ENCODE results near the gene PLEKHA7.

Gene PLEKHA7

GRCh38 chr11:16800382-16800781 is 213.8 kb downstream of the PLEKHA7 start:
- Histone ChIP-seq H3K27me3 (ENCODE audit: insufficient read depth, low read length) (no peaks in the 10 kb centered on the region), H3K4me3 (ENCODE audit: low read length) (no peak overlapping the region), H3K9me3 (ENCODE audit: insufficient read depth, low read depth, low read length) (no peaks in the 10 kb centered on the region), H3K4me1 (ENCODE audit: insufficient read depth, low read length) (no peaks in the 10 kb centered on the region), H3K27ac (ENCODE audit: low read depth, low read length) (no peak overlapping the region), H3K9ac (ENCODE audit: low read depth, low read length) (no peak overlapping the region), H3K36me3 (ENCODE audit: insufficient read depth, low read length) (no peaks in the 10 kb centered on the region)

- Histone ChIP-seq H3K27me3 (ENCODE audit: insufficient read depth, low read length) (no peaks in the 10 kb centered on the region), H3K27ac (ENCODE audit: low read depth, low read length) (no peak overlapping the region), H3K9me3 (ENCODE audit: insufficient read depth, low read depth, low read length) (no peaks in the 10 kb centered on the region), H3K4me1 (ENCODE audit: insufficient read depth, low read length) (no peaks in the 10 kb centered on the region), H3K36me3 (ENCODE audit: insufficient read depth, low read length) (no peaks in the 10 kb centered on the region), H3K4me3 (ENCODE audit: low read length) (no peak overlapping the region), H3K9ac (ENCODE audit: low read depth, low read length) (no peak overlapping the region)
These were observed 214.3 kb downstream of the PLEKHA7 start for GRCh38 chr11:16799890-16800289.

- Histone ChIP-seq H3K4me1 (ENCODE audit: insufficient read depth, low read length) (no peaks in the 10 kb centered on the region), H3K4me3 (ENCODE audit: low read length) (no peak overlapping the region), H3K9ac (ENCODE audit: low read depth, low read length) (no peak overlapping the region), H3K27me3 (ENCODE audit: insufficient read depth, low read length) (no peaks in the 10 kb centered on the region), H3K9me3 (ENCODE audit: insufficient read depth, low read depth, low read length) (no peaks in the 10 kb centered on the region), H3K27ac (ENCODE audit: low read depth, low read length) (no peak overlapping the region), H3K36me3 (ENCODE audit: insufficient read depth, low read length) (no peaks in the 10 kb centered on the region)
- WGBS = no CpG with 5 or more reads among the region's 1 CpG
These were observed 215.0 kb downstream of the PLEKHA7 start for GRCh38 chr11:16799221-16799620.

GRCh38 chr11:16797776-16798175 is 216.4 kb downstream of the PLEKHA7 start:
- no peaks in the 10 kb centered on the region for H3K36me3 ChIP-seq (ENCODE audit: insufficient read depth, low read length)
- no peak overlapping the region for H3K27ac ChIP-seq (ENCODE audit: low read depth, low read length)
- H3K27me3 ChIP-seq (ENCODE audit: insufficient read depth, low read length) = no peaks in the 10 kb centered on the region
- no peaks in the 10 kb centered on the region for H3K4me1 ChIP-seq (ENCODE audit: insufficient read depth, low read length)
- H3K9ac ChIP-seq (ENCODE audit: low read depth, low read length) = peak overlapping the region; percentile 8; the same call in 1 of the 2 replicates
- no peak overlapping the region for H3K4me3 ChIP-seq (ENCODE audit: low read length)
- 85% methylated on average over 2 of the region's 3 CpGs for WGBS
- H3K9me3 ChIP-seq (ENCODE audit: insufficient read depth, low read depth, low read length) = no peaks in the 10 kb centered on the region

DNA sequence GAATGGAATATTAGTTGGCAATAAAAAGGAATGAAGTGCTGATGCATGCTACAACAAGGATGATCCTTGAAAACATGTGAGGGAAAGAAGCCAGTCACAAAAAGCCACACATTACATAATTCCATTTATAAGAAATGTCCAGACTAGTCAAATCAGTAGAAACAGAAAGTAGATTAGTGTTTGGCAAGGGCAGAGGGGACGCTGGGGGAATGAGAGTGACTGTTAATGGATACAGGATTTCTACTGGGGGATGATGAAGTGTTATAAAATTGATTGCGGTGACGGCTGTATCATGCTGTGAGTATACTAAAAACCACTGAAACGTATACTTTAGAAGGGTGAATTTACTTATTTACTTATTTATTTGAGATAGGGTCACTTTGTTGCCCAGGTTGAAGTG is 217.9 kb downstream of the PLEKHA7 start:
- no peaks in the 10 kb centered on the region for H3K4me1 ChIP-seq (ENCODE audit: insufficient read depth, low read length)
- no peak overlapping the region for H3K9ac ChIP-seq (ENCODE audit: low read depth, low read length)
- H3K27ac ChIP-seq (ENCODE audit: low read depth, low read length) = no peak overlapping the region
- H3K36me3 ChIP-seq (ENCODE audit: insufficient read depth, low read length) = no peaks in the 10 kb centered on the region
- WGBS = 92% methylated on average over 4 of the region's 4 CpGs
- no peaks in the 10 kb centered on the region for H3K27me3 ChIP-seq (ENCODE audit: insufficient read depth, low read length)
- H3K9me3 ChIP-seq (ENCODE audit: insufficient read depth, low read depth, low read length) = no peaks in the 10 kb centered on the region
- no peak overlapping the region for H3K4me3 ChIP-seq (ENCODE audit: low read length)

DNA sequence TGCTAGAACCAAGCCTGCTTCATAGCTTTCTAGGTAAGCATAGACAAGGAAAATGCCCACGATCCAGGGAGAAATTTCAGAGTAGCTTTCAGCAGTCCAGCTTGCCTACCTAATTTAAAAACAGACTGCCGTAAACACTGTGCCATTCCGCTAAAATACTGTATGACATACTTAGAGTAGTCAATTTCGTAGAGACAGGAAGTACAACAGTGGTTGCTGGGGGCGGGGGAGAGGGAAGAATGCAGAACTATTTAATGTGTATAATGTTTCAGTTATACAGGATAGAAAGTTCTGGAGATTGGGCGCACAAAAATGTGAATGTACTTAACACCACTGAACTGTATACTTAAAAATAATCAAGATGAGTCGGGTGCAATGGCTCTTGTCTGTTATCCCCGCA is 219.1 kb downstream of the PLEKHA7 start:
- no peaks in the 10 kb centered on the region for H3K4me1 ChIP-seq (ENCODE audit: insufficient read depth, low read length)
- no peaks in the 10 kb centered on the region for H3K36me3 ChIP-seq (ENCODE audit: insufficient read depth, low read length)
- H3K27ac ChIP-seq (ENCODE audit: low read depth, low read length) = no peak overlapping the region
- H3K9ac ChIP-seq (ENCODE audit: low read depth, low read length) = no peak overlapping the region
- no peaks in the 10 kb centered on the region for H3K27me3 ChIP-seq (ENCODE audit: insufficient read depth, low read length)
- H3K9me3 ChIP-seq (ENCODE audit: insufficient read depth, low read depth, low read length) = no peaks in the 10 kb centered on the region
- H3K4me3 ChIP-seq (ENCODE audit: low read length) = no peak overlapping the region
- WGBS = 94% methylated on average over 8 of the region's 8 CpGs

DNA sequence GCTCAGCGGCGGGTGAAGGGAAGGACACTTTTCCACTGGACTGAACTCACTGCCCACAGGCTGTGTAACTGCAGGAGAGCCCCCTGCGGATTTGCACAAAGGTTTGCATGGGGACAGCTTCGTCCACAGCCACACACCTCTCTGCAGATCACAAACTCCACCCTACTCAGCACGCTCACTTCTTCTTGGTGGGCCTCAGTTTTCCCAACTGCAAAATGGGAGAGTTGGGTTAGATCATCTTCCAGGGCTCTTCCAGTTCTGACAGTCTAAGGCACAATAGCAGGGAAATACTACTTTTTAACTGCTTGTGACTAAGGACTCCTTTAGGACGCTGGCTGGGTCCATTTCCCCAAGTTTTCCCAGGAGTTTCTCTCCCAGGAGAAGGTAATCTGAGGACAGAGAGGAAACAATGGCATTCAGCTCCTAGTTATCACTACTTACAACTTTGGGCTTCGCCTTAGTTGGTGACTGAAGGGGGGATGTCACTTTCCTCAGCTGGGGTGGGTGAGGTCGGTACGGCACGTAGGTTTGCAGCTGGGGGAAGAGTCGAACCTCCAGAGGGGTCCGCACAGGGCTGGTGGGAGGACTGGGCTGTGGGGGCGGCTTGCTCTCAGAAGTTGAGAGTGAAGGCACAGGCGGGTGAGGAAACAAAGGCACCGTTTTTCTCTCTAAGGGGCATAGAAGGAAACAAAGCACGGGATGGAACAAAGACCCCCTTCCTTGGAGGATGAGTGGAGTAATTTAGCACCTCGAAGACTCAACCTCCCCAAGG is 220.0 kb downstream of the PLEKHA7 start:
- H3K4me3 ChIP-seq (ENCODE audit: low read length) = no peak overlapping the region
- H3K4me1 ChIP-seq (ENCODE audit: insufficient read depth, low read length) = no peaks in the 10 kb centered on the region
- WGBS = 84% methylated on average over 15 of the region's 17 CpGs
- H3K9ac ChIP-seq (ENCODE audit: low read depth, low read length) = no peak overlapping the region
- no peaks in the 10 kb centered on the region for H3K27me3 ChIP-seq (ENCODE audit: insufficient read depth, low read length)
- no peak overlapping the region for H3K27ac ChIP-seq (ENCODE audit: low read depth, low read length)
- H3K36me3 ChIP-seq (ENCODE audit: insufficient read depth, low read length) = no peaks in the 10 kb centered on the region
- no peaks in the 10 kb centered on the region for H3K9me3 ChIP-seq (ENCODE audit: insufficient read depth, low read depth, low read length)

DNA sequence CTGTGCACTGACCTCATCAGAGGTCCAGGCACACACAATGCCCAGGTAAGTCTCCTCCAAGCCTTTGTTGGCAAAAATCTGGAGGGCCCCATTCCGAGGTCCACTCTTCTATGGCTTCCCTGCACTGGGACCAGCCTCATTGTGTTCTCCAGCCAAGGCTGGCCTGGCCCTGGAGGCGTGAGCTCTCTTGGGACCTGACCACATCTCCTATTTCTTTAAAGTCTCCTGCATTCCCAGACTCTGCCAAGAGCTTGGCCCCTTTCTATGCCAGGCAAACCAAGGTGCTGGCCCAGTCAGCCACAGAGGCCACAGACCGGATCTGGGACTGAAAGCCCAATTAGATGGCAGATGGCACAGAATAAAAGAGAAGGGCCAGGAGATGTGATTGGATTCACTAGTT is 220.7 kb downstream of the PLEKHA7 start:
- H3K9ac ChIP-seq (ENCODE audit: low read depth, low read length) = no peak overlapping the region
- H3K4me3 ChIP-seq (ENCODE audit: low read length) = no peak overlapping the region
- no peaks in the 10 kb centered on the region for H3K36me3 ChIP-seq (ENCODE audit: insufficient read depth, low read length)
- no peaks in the 10 kb centered on the region for H3K4me1 ChIP-seq (ENCODE audit: insufficient read depth, low read length)
- H3K27ac ChIP-seq (ENCODE audit: low read depth, low read length) = no peak overlapping the region
- H3K9me3 ChIP-seq (ENCODE audit: insufficient read depth, low read depth, low read length) = no peaks in the 10 kb centered on the region
- no peaks in the 10 kb centered on the region for H3K27me3 ChIP-seq (ENCODE audit: insufficient read depth, low read length)
- 92% methylated on average over 3 of the region's 3 CpGs for WGBS

DNA sequence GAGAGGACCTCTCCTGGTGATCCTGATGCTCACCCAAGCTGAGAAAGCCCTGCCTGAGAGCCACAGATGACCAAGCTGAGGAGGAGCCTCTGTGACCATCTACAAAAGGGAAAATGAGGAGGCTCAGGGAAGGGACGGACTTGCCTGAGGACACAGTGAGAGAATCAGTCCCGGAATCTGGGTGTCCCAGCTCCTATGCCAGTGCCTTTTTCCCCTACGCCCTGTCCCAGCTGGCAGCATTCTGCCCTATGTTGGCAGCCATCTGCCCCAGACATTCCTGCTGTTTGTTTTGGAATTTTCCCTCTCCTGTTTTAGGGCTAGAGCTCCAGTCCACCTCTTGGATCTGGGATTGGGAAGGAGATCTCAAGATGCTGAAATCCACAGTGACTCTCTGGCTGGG is 221.2 kb downstream of the PLEKHA7 start:
- Histone ChIP-seq H3K4me1 (ENCODE audit: insufficient read depth, low read length) (no peaks in the 10 kb centered on the region), H3K36me3 (ENCODE audit: insufficient read depth, low read length) (no peaks in the 10 kb centered on the region), H3K9ac (ENCODE audit: low read depth, low read length) (no peak overlapping the region), H3K27me3 (ENCODE audit: insufficient read depth, low read length) (no peaks in the 10 kb centered on the region), H3K4me3 (ENCODE audit: low read length) (no peak overlapping the region), H3K27ac (ENCODE audit: low read depth, low read length) (no peak overlapping the region), H3K9me3 (ENCODE audit: insufficient read depth, low read depth, low read length) (no peaks in the 10 kb centered on the region)
- WGBS = 87% methylated on average over 3 of the region's 3 CpGs

GRCh38 chr11:16792426-16792825 is 221.8 kb downstream of the PLEKHA7 start:
- no peaks in the 10 kb centered on the region for H3K4me1 ChIP-seq (ENCODE audit: insufficient read depth, low read length)
- no peaks in the 10 kb centered on the region for H3K27me3 ChIP-seq (ENCODE audit: insufficient read depth, low read length)
- H3K9me3 ChIP-seq (ENCODE audit: insufficient read depth, low read depth, low read length) = no peaks in the 10 kb centered on the region
- no peak overlapping the region for H3K27ac ChIP-seq (ENCODE audit: low read depth, low read length)
- no peak overlapping the region for H3K9ac ChIP-seq (ENCODE audit: low read depth, low read length)
- no peak overlapping the region for H3K4me3 ChIP-seq (ENCODE audit: low read length)
- no peaks in the 10 kb centered on the region for H3K36me3 ChIP-seq (ENCODE audit: insufficient read depth, low read length)

GRCh38 chr11:16791191-16791961 is 222.8 kb downstream of the PLEKHA7 start:
- H3K27me3 ChIP-seq (ENCODE audit: insufficient read depth, low read length) = no peaks in the 10 kb centered on the region
- 89% methylated on average over 13 of the region's 13 CpGs for WGBS
- no peak overlapping the region for H3K4me3 ChIP-seq (ENCODE audit: low read length)
- H3K27ac ChIP-seq (ENCODE audit: low read depth, low read length) = no peak overlapping the region
- no peaks in the 10 kb centered on the region for H3K4me1 ChIP-seq (ENCODE audit: insufficient read depth, low read length)
- H3K36me3 ChIP-seq (ENCODE audit: insufficient read depth, low read length) = no peaks in the 10 kb centered on the region
- H3K9me3 ChIP-seq (ENCODE audit: insufficient read depth, low read depth, low read length) = no peaks in the 10 kb centered on the region
- no peak overlapping the region for H3K9ac ChIP-seq (ENCODE audit: low read depth, low read length)
